HepG2 (cell line): Measurements from ENCODE around the gene SNRNP48. TPM values are rescaled to one million over a fixed set of nuclear protein-coding genes. Genes with fewer than 3 reads are reported as not detected.
A peak's percentile ranks its signal among the peaks of the same experiment; 100 is the strongest.

ENCODE experiments used
- ARNT ChIP-seq: fragments of 450-650 bp; IDR thresholded peaks from 2 replicates; pipeline ENCODE4 v1.6.1; 2017
- ATF7-NPFF ChIP-seq: sonication (generic); formaldehyde crosslinking; IDR thresholded peaks from 2 replicates; pipeline ENCODE4 v1.8.1; 2023; ENCODE audit warnings: mild to moderate bottlenecking, low read depth, missing genetic modification reagents, moderate library complexity
- CEBPG ChIP-seq: IDR thresholded peaks from 2 replicates; pipeline ENCODE4 v1.6.1; 2016
- CENPT ChIP-seq: sonication (generic); formaldehyde crosslinking; IDR thresholded peaks from 2 replicates; pipeline ENCODE4 v1.8.0; 2022; ENCODE audit warnings: low read depth, mild to moderate bottlenecking, moderate library complexity, missing genetic modification reagents
- FOXK1 ChIP-seq: sonication (generic); formaldehyde crosslinking; IDR thresholded peaks from 2 replicates; pipeline ENCODE4 v1.4.0; 2020; ENCODE audit warnings: low read depth, missing genetic modification reagents, borderline replicate concordance
- KLF11 ChIP-seq: IDR thresholded peaks from 2 replicates; pipeline ENCODE4 v1.6.1; 2016; ENCODE audit warnings: missing compliant biosample characterization
- KMT2A ChIP-seq: sonication (generic); formaldehyde crosslinking; IDR thresholded peaks from 2 replicates; pipeline ENCODE4 v1.4.0; 2020; ENCODE audit warnings: missing genetic modification reagents
- PHB2 ChIP-seq: fragments of 450-650 bp; IDR thresholded peaks from 2 replicates; pipeline ENCODE4 v1.6.1; 2018; ENCODE audit not compliant: partially characterized antibody
- PLRG1 ChIP-seq: fragments of 450-650 bp; conservative IDR thresholded peaks from 2 replicates; pipeline ENCODE4 v1.6.1; 2016
- RELA ChIP-seq: sonication (generic); formaldehyde crosslinking; IDR thresholded peaks from 2 replicates; pipeline ENCODE4 v1.4.0; 2020; ENCODE audit warnings: missing genetic modification reagents
- RFX3 ChIP-seq: IDR thresholded peaks from 2 replicates; pipeline ENCODE4 v1.6.1; 2016; ENCODE audit warnings: missing biosample characterization, missing genetic modification reagents
- SIN3A ChIP-seq: IDR thresholded peaks from 2 replicates; pipeline ENCODE4 v1.6.1; 2011; ENCODE audit warnings: low read depth, mild to moderate bottlenecking, control low read depth, low read length, borderline replicate concordance
- TARDBP ChIP-seq: sonication (generic); formaldehyde crosslinking; IDR thresholded peaks from 2 replicates; pipeline ENCODE4 v1.8.0; 2022; ENCODE audit warnings: mild to moderate bottlenecking, missing genetic modification reagents
- TBP ChIP-seq: sonication (generic); formaldehyde crosslinking; IDR thresholded peaks from 2 replicates; pipeline ENCODE4 v1.5.0; 2020; ENCODE audit warnings: missing genetic modification reagents
- YEATS4 ChIP-seq: sonication (generic); formaldehyde crosslinking; IDR thresholded peaks from 2 replicates; pipeline ENCODE4 v1.4.0; 2020; ENCODE audit warnings: missing genetic modification reagents, borderline replicate concordance
- ZBTB2 ChIP-seq: sonication (generic); formaldehyde crosslinking; IDR thresholded peaks from 2 replicates; pipeline ENCODE4 v1.8.0; 2022; ENCODE audit warnings: low read depth, missing genetic modification reagents
- ZNF350 ChIP-seq: sonication (generic); formaldehyde crosslinking; IDR thresholded peaks from 2 replicates; pipeline ENCODE4 v1.4.0; 2020; ENCODE audit warnings: mild to moderate bottlenecking, low read depth, missing genetic modification reagents, borderline replicate concordance
- ZNF441 ChIP-seq: sonication (generic); formaldehyde crosslinking; IDR thresholded peaks from 2 replicates; pipeline ENCODE4 v1.7.0; 2021; ENCODE audit warnings: missing genetic modification reagents, borderline replicate concordance
- ZNF460 ChIP-seq: sonication (generic); formaldehyde crosslinking; IDR thresholded peaks from 2 replicates; pipeline ENCODE4 v1.5.1; 2020; ENCODE audit warnings: missing genetic modification reagents, mild to moderate bottlenecking, borderline replicate concordance
- ZNF564 ChIP-seq: sonication (generic); formaldehyde crosslinking; IDR thresholded peaks from 2 replicates; pipeline ENCODE4 v1.8.1; 2023; ENCODE audit warnings: mild to moderate bottlenecking, missing genetic modification reagents
- ZNF768 ChIP-seq: sonication (generic); formaldehyde crosslinking; IDR thresholded peaks from 2 replicates; pipeline ENCODE4 v1.4.0; 2020; ENCODE audit warnings: missing genetic modification reagents
- ZZZ3 ChIP-seq: sonication (generic); formaldehyde crosslinking; IDR thresholded peaks from 2 replicates; pipeline ENCODE4 v1.4.0; 2020; ENCODE audit warnings: missing genetic modification reagents, mild to moderate bottlenecking, borderline replicate concordance
- polyA plus RNA-seq, 8 experiments: library from polyadenylated mRNA; depleted of rRNA in 3 of 8; stranded (reverse) in 7 of 8; unstranded in 1 of 8; fragments of >200 nt; fragmentation: Illumina TruSeq in 4 of 8; extraction: Trizol in 4 of 8; gene quantifications; 2 replicates each; pipeline versions ENCODE4 v1.2.1 to v1.2.3, GENCODE V29; 2011 to 2016; ENCODE audit warnings: low read depth in 4 of 8, missing spikeins in 1 of 8, mixed read lengths in 1 of 8; ENCODE audit not compliant: insufficient read depth in 1 of 8
- total RNA-seq, 5 experiments: library from RNA; depleted of rRNA; stranded (reverse); fragments of >200 nt; fragmentation: Illumina TruSeq; extraction: Trizol; gene quantifications; 2 replicates each; pipeline ENCODE4 v1.2.3, GENCODE V29; 2016; ENCODE audit warnings: low read depth in 1 of 5
- TF ChIP-seq, protein P1 (sequence below): sonication (generic); formaldehyde crosslinking; IDR thresholded peaks from 2 replicates; pipeline ENCODE4 v1.4.0; 2020; ENCODE audit warnings: low read depth, mild to moderate bottlenecking, missing genetic modification reagents
- TF ChIP-seq, protein P2 (sequence below): sonication (generic); formaldehyde crosslinking; IDR thresholded peaks from 2 replicates; pipeline ENCODE4 v1.5.1; 2020; ENCODE audit warnings: mild to moderate bottlenecking, missing genetic modification reagents, moderate library complexity

SNRNP48 gene
- total and polyA plus RNA-seq, 2 of the 13 experiments (the other 11 are each of a cell fraction or from before 2014, with no cell fraction given): 17.5 to 47.5 TPM

DNA sequence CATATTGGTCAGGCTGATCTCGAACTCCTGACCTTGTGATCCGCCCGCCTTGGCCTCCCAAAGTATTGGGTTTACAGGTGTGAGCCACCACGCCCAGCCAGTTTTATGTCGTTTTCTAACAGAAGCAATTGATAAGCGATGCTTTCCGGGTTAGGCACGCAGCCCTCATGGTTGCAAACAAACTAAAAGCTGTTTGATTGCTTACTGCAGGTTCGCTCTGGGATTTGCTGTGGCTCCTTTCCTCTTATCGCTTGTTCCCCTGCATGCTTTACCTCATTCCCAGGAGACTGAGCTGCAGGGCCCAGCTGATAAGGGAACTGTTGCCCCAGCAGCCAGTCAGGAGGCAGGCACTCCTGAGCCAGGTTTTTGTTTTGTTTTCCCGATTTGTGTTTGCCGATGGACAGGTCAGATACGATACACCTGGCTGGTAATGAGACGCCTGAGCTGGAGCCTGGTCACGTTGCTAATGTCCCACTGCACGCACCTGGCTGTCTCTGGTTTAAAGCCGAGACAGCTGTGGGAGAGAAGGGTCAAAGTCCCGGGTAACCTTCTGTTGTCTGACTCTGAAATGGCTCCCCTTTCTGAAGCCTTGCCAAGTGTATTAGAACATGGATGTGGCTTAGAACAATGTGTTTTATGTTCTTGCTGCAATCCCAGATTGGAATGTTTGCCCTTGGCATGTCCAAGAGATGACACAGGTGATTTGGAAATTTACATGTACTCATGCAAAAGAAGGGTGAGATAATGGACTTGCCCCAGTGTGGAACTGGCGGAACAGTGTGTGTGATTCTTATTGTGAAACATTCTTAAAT lies 28.6 kb upstream of the SNRNP48 start (continued):
- TF ChIP-seq CEBPG (CRISPR knock-in tag) (peak; percentile 95), YEATS4 (CRISPR knock-in tag) (peak; percentile 84; the same call in 1 of the 2 replicates), TBP (CRISPR knock-in tag) (no peak), RELA (CRISPR knock-in tag) (no peak), ARNT (no peak), PLRG1 (no peak), TARDBP (CRISPR knock-in tag) (peak; percentile 97), ZNF564 (CRISPR knock-in tag) (peak; percentile 77), PHB2 (no peak), CENPT (CRISPR knock-in tag) (no peak), ZNF441 (CRISPR knock-in tag) (no peak; the same call in 1 of the 2 replicates), KMT2A (CRISPR knock-in tag) (peak; percentile 87), SIN3A (peak; percentile 90; the same call in 1 of the 2 replicates), ZBTB2 (peak; percentile 80; the same call in 1 of the 2 replicates), KLF11 (CRISPR knock-in tag) (peak; percentile 91; the same call in 1 of the 2 replicates), RFX3 (no peak), ZZZ3 (no peak), ATF7-NPFF (CRISPR knock-in tag) (no peak), ZNF768 (CRISPR knock-in tag) (peak; percentile 92), FOXK1 (peak; percentile 86; the same call in 1 of the 2 replicates), ZNF460 (peak; percentile 99), ZNF350 (CRISPR knock-in tag) (peak; percentile 88)
- TF ChIP-seq, protein P1, sequence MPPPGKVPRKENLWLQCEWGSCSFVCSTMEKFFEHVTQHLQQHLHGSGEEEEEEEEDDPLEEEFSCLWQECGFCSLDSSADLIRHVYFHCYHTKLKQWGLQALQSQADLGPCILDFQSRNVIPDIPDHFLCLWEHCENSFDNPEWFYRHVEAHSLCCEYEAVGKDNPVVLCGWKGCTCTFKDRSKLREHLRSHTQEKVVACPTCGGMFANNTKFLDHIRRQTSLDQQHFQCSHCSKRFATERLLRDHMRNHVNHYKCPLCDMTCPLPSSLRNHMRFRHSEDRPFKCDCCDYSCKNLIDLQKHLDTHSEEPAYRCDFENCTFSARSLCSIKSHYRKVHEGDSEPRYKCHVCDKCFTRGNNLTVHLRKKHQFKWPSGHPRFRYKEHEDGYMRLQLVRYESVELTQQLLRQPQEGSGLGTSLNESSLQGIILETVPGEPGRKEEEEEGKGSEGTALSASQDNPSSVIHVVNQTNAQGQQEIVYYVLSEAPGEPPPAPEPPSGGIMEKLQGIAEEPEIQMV (CRISPR knock-in tag): peak; percentile 84; the same call in 1 of the 2 replicates
- TF ChIP-seq, protein P2, sequence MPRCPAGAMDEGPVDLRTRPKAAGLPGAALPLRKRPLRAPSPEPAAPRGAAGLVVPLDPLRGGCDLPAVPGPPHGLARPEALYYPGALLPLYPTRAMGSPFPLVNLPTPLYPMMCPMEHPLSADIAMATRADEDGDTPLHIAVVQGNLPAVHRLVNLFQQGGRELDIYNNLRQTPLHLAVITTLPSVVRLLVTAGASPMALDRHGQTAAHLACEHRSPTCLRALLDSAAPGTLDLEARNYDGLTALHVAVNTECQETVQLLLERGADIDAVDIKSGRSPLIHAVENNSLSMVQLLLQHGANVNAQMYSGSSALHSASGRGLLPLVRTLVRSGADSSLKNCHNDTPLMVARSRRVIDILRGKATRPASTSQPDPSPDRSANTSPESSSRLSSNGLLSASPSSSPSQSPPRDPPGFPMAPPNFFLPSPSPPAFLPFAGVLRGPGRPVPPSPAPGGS (CRISPR knock-in tag): peak; percentile 79
